Activated CD8-positive, alpha-beta memory T cell treated with anti-CD3 and anti-CD28 coated beads, Interleukin-2, amount 50 U/mL, for 1 hour (primary cell): ENCODE measurements around the gene PHYHD1.

Source experiments
- DNase-seq: peaks from one replicate; pipeline ENCODE4 v3.0.0-alpha.2; 2020; ENCODE audit errors: extremely low read depth

PHYHD1 gene

DNA sequence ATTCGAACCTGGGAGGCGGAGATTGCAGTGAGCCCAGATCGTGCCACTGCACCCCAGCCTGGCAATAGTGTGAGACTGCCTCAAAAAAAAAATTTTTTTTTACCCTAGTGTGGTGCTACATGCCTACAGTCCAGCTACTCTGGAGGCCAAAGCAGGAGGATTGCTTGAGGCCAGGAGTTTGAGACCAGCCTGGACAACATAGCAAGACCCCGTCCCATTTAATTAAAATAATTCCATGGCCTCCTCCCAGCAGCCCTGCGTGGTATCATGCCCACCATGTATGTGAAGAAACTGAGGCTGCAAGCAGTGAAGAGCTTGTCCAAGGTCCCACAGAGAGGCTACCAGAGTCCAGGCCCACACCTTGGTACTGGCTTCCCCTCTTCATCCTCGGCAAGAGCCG lies 19.4 kb upstream of the PHYHD1 start:
- no peak for DNase-seq

DNA sequence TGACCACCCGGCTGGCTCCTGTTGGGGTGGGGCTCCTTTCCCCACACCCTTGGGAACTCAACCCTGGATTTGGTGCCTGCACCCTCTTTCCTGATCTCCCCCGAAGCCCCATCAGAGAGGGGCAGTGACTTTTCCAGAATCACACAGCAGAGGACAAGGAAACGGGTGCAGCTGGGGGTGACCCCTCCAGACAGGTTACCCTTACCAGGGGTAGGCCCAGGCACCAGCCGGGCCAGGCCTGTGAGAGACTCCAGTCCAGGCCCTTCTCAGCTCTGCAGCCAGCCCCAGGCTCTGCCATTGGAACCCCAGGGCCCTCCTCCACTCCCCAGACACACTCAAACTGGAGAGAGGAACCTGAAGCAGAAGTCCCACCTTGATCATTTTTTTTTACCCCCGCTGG lies 19.0 kb upstream of the PHYHD1 start:
- no peak for DNase-seq

DNA sequence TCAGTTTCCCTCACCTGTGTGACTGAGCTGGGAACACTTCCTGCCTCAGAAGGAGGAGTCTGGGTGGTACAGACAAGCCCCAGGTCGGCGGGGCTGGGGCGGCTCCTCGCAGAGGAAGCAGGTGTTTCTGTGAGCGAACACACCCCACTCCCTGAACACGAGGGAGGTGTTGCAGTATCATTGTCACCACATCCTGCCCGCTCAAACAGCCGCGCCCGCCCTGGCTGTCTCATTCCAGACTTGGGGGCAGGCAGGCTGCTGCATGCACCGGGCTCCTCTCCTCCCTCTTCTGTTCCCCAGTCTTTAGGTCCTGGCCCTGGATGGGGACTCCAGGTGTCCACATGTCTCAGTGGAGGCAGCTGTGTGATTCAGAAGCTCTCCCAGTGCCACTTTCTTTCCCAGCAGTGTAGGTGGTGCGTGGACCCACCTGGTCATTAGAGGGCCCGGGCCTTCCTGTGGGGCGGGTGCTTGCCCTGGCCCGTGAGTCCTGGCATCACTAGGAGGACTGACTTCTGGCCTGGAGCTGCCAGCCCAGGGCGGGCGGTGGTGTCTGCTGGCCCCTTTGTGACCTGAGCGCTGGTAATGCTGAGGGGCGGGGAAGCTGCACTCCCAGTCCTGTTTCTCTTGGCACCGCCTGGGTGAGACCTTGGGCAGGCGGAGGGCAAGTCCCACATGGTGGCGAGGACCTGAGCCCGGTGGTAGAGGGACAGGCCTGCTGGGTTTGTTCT lies 18.3 kb upstream of the PHYHD1 start:
- DNase-seq, result peak; percentile 72

DNA sequence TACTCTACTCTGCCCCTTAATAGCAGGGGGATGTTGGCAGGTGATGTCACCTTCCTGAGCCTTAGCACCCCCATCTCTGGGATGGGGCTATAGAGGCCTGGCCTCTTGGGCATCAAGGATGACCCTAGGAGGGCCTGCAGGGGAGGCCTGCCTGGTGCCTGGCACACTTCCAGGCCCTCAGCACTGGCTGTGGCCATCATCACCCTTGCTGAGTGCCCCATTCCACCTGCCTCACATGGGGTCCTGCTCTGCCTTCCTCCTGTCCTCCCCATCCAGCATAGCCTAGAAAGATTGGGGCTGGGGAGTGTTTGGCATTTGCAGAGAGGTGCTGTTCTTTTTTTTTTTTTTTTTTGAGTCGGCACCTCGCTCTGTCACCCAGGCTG lies 17.7 kb upstream of the PHYHD1 start:
- DNase-seq, result no peak

DNA sequence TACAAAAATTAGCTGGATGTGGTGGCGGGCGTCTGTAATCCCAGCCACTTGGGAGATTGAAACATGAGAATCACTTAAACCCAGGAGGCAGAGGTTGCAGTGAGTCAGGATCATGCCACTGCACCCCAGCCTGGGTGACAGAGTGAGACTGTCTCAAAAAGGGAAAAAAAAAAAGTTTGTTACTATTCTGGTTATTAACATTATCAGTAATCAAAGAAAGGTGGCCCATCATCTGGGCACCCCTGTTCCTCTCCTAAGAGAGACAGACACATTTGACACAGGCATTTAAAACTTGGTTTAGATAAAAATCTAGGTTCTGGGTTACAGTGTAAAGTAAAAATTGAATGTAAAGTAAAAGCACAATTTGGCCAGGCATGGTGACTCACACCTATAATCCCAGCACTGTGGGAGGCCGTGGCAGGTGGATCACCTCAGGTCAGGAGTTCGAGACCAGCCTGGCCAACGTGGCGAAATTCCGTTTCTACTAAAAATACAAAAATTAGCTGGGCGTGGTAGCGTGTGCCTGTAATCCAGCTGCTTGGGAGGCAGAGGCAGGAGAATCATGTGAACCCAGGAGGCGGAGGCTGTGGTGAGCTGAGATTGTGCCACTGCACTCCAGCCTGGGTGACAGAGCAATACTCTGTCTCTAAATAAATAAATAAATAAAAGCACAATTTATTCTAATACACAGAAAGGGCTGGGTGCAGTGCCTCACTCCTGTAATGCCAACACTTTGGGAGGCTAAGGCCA lies 16.7 kb upstream of the PHYHD1 start:
- DNase-seq, result no peak

DNA sequence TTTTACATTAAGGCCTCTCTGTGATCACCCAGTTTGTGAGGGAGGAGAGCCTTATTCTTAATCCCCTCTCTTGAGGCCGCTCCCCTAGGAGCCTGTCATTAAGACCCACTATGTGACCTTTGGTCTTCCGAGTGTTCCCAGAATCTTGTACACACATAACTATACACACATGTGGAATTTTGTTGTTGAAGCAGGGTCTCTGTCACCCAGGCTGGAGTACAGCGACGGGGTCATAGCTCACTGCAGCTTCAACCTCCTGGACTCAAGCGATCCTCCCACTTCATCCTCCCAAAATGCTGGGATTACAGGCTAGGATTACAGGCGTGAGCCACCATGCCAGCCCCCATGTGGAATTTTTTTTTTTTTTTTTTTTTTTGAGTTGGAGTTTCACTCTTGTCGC lies 14.8 kb upstream of the PHYHD1 start:
- no peak for DNase-seq

DNA sequence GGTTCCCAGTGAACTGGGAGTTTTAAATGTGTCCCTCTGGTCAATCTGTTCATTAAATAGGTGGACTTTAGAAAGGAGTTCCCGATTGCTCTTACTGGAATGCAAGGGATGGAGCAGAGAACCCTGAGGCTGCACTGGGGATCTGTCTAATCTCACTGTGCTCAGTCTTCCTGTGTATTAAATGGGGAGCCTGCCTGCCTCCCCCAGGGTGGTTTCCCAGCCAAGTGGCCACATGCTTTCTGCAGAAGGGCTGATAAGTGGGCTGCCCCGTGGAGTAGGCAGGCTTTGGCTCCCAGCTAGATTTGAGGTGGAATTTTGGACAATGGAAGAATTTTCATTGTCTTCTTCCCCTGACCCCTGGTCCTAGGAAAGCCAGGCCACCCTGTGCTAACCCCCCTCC lies 14.0 kb upstream of the PHYHD1 start:
- no peak for DNase-seq

DNA sequence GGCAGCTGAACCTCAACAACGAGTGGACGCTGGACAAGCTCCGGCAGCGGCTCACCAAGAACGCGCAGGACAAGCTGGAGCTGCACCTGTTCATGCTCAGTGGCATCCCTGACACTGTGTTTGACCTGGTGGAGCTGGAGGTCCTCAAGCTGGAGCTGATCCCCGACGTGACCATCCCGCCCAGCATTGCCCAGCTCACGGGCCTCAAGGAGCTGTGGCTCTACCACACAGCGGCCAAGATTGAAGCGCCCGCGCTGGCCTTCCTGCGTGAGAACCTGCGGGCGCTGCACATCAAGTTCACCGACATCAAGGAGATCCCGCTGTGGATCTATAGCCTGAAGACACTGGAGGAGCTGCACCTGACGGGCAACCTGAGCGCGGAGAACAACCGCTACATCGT lies 12.4 kb upstream of the PHYHD1 start:
- no peak for DNase-seq

DNA sequence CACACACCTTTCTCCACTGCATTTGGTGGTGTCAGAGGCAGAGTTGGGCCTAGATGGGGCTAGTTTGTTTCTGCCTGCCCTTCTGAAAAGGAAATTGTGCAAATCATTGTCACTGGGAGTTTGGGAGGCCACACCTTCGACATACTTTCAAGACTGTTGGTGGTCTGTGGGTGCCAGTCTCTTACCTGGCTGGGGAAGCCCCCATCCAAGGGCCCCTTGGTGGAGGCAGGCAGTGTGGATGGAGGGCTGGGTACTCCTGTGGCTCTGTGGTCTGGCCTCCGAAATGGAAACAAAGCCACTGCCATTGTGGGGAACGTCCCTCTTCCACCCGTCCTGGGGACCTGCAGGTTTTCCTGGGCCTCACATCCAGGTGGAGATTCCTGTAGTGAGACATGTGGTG lies 10.9 kb upstream of the PHYHD1 start:
- no peak for DNase-seq

DNA sequence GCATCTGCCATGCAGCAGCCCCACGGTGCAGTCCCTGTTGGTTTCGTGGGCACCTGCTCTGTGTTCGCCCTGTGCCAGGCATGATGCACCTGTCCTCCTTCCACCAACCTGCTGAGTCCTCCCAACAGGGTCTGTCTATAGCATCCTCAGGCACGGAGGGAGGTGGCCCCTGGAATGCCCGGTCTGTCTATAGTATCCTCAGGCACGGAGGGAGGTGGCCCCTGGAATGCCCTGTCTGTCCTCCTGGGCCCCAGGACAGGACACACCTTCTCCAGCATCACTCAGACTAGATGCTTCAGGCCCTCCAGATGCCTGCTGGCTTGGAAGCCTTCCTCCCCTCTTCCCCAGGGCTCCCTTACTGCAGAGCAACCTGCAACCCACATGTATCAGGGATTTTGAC lies 9.9 kb upstream of the PHYHD1 start:
- no peak for DNase-seq

DNA sequence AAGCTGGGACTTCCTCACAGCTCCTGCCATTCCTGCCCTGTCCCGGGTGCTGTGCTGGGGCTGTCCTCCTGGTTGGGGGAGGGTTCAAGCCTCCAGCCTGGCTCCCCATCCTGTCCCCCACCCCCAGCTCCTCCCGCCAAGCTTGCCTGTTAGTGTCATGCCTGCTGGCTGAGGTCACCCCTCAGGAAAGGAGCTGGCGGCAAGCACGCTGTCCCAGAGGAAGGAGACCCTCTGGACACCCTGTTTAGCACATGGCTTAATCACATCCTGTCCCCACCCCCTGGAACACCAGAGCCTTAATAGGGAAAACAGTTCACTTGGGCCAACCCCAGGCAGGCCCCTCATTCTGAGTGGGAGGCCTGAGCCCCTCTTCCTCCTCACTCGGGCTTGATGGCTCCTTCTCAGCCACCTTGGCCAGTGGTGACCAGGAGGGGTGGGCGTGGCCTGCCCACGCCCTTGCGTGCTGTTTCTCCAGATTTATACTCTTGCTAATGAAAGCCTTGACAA lies 9.2 kb upstream of the PHYHD1 start:
- DNase-seq, result no peak

DNA sequence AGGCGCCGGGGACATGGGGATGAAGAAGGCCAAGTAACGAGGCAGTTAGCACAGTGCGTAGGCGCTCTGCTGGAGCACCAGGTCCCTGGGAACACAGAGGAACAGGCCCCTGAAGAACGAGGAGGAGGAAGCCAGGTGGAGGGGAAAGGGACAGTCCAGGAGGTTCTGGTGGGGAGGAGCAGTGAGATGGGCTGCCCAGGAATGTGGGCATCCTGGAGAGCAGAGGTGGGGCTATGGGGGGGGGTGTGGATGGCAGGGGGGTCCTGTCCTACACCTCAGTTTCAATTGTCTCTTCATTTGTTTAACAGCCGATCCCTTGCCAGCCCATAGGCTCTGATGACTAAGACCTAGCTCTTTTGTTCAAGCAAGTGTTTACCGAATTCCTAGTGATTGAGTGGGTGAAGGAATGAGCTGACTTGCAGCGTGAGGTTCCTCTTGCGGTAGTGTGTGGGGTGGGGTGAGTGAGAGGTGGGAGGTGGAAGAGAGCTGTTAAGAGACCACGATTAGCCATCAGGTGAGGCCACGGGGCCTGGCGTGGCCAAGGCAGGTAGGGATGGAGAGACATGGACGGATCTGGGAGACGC lies 8.4 kb upstream of the PHYHD1 start:
- no peak for DNase-seq

DNA sequence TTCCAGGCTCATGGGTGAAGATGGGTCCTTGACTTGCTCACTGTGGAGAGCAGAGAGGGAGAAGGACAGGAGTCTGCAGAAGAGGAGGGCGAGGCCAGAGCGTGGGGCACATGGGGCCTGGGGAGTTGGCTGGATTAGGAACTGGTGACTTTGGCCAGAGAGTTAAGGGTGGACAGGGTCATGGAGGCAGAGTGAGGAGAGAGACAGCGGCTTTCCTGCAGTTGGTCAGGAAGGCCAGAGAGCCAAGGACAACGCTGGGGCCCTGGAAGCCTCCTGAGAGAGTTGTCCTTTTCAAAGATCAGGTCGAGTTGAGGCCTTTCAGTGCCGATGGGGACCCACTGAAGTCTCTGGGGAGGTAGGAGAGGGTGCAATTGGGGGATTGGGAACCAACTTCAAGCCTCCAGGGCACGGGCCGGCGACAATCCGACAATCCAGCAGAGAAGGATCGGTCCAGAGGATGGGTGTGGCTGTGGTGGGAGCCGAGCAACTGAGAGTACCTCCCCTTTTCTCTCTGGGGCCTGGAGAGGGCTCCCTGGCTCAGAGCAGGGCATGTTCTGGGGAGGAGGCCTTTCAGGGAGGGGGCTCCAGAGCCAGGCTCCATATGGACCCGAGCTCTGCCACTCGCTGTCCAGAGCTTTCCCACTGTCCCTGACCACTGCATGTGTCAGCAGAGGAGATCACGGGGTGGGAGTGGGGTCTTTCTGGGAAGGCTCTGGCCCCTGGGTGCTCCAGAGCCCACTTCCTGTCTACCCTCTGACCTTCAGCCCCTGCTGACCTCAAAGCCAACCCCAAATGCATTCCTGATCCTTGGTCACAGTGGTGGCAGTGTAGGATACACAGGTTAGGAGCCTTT lies 7.5 kb upstream of the PHYHD1 start:
- DNase-seq, result no peak

DNA sequence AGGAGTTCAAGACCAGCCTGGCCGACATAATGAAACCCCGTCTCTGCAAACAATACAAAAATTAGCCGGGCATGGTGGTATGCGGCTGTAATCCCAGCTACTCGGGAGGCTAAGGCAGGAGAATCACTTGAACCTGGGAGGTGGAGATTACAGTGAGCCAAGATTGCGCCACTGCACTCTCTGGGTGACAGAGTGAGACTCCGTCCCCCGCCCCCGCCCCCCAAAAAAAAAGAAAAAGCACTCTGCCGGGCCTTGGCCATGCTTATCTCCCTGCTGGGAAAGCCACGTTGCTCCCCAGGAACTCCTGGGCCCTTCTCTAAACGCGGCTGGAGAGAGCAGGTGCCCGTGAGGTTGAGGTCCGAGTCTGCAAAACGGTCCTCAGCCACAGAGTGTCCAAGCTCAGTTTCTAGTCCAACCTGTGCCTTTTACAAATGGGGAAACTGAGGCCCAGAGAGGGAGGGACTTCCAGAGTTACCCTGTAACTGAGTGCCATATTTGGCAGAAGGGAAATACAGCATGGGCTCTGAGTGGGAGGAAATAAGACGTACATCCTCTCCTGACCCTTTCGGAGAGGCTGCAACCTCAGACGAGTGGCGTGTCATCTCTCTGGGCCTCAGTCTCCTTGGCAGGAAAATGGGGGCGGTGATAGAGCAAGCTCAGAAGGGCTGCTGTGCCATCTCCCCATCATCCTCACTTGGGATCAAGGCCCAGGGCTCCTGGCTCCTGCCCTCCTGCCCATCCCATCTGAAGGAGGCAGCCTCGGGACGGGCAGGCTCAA lies 6.6 kb upstream of the PHYHD1 start:
- no peak for DNase-seq

DNA sequence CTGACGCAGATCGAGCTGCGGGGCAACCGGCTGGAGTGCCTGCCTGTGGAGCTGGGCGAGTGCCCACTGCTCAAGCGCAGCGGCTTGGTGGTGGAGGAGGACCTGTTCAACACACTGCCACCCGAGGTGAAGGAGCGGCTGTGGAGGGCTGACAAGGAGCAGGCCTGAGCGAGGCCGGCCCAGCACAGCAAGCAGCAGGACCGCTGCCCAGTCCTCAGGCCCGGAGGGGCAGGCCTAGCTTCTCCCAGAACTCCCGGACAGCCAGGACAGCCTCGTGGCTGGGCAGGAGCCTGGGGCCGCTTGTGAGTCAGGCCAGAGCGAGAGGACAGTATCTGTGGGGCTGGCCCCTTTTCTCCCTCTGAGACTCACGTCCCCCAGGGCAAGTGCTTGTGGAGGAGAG lies 4.6 kb upstream of the PHYHD1 start:
- no peak for DNase-seq

DNA sequence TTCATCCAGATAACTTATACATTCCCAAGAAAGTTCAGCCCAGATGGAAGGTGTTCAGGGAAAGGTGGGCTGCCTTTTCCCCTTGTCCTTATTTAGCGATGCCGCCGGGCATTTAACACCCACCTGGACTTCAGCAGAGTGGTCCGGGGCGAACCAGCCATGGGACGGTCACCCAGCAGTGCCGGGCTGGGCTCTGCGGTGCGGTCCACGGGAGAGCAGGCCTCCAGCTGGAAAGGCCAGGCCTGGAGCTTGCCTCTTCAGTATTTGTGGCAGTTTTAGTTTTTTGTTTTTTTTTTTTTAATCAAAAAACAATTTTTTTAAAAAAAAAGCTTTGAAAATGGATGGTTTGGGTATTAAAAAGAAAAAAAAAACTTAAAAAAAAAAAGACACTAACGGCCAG lies 4.0 kb upstream of the PHYHD1 start:
- DNase-seq, result no peak

DNA sequence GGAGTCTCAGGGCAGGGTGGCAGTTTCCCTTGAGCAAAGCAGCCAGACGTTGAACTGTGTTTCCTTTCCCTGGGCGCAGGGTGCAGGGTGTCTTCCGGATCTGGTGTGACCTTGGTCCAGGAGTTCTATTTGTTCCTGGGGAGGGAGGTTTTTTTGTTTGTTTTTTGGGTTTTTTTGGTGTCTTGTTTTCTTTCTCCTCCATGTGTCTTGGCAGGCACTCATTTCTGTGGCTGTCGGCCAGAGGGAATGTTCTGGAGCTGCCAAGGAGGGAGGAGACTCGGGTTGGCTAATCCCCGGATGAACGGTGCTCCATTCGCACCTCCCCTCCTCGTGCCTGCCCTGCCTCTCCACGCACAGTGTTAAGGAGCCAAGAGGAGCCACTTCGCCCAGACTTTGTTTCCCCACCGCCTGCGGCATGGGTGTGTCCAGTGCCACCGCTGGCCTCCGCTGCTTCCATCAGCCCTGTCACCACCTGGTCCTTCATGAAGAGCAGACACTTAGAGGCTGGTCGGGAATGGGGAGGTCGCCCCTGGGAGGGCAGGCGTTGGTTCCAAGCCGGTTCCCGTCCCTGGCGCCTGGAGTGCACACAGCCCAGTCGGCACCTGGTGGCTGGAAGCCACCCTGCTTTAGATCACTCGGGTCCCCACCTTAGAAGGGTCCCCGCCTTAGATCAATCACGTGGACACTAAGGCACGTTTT lies 3.5 kb upstream of the PHYHD1 start:
- no peak for DNase-seq

DNA sequence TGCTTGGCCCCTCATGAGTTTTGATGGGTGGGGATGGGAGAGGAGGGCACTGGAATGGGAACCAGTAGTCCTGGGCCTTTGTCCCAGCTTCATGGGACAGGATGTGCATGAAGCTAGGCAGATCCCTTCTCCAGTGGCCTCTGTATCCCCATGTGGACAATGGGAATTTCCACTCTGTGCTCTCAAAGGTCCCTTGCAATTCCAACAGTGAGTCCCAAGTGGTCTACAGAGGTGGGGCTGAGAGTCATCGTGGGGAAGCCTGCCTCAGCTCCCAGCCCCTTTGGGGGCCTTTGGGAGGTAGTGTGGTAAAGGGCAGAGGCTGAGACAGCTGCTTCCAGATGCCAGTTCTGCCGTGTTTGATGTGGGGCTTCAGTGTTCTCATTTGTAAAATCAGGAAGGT lies 1.9 kb upstream of the PHYHD1 start:
- no peak for DNase-seq

DNA sequence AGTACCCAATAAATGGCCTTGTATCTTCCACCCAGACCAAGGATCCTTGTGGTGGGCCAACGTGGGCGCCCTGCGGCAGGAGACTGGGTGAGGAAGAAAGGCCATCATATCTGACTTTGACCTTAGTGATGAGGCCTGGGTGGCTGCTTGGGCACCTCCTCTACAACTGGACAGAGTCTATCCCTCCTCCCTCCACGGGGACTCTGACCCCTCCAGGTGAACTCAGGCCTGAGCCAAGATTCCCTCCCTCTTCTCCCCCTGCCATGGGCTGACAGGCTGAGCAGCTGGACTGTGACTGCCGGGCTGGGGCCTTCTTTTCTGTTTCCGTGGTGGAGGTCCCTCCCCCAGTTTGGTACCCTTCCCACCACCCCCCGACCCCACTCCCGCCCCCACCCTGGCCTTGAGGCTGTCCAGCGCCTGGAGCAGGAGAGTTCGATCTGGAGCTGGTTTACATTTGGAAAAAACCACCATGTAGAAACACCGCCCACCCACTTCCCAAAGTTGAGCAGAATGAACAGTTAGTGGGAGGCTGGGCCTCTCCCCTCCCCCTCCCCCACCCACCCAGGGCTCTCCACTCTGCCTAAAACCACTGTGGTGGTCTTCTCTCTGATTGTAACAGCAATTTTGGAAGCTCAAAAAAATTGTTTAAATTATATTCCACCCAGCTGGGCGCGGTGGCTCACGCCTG lies 1.2 kb upstream of the PHYHD1 start:
- no peak for DNase-seq
